AG08396 (cell line): ENCODE measurements around the gene SHFL.
A peak's percentile ranks its signal among the peaks of the same experiment; 100 is the strongest.

Source experiments
- DNase-seq: peaks from one replicate; pipeline ENCODE4 v3.0.0; 2012; ENCODE audit warnings: low spot score, mixed read lengths

The SHFL gene

DNA sequence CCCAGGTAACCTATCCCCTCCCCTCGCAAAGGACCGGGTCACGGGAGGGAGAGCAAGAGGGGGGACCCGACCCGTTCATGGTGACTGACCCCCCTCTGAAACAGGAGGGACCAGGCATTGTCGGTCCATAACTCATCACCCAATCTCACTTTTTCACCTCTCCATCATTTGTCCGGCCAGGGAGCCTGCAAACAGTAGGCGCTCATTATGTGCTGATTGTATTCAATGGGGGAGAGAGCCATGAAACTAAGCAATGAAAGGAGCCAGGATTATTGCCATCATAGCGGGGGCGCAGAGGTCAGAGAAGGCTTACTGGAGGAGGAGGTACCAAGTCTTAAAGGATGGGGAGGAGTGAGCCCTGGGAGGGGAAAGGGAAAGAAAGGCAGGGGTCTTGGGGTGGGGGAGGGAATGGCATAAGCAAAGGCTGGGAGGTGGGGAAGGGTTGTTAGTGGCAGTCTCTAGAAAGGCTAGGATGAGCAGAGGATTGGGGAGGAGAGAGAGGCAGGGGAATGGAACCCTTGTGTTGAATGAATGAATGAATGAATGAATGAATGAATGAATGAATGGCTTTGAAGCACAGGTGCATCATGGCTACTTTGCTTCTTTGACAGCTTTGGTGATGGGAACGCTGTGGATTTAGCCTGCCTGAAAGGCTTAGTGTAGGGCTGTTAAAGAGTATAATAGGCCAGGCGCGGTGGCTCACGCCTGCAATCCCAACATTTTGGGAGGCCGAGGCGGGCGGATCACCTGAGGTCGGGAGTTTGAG lies 1.4 kb downstream of the SHFL start:
- no peak for DNase-seq

DNA sequence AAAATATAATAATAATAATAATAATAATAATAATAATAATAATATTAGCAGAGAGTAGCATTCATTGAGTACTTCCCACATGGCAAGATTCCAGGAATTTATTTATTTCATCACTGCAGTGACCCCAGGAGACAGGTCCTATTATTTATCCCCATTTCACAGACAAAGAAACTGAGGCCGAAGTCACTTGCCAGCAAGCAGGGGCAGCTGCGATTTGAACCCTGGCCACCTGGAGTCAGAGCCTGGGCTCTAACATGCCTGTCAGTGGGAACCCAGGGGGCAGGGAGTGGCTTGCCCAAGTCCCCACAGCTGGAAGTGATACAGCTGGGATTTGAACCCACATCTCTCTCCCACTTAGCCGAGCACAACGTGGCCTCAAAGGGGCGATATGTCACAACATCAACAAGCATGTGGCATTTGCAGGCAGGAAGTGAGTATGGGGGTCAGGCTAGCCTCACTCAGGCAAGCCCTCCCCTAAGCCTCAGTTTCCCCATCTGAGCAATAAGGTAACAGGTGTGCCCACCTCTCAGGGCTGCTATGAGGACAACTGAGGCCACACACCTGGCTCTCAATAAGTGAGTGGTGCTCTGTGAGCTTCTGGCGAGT lies 2.9 kb downstream of the SHFL start:
- DNase-seq: no peak

DNA sequence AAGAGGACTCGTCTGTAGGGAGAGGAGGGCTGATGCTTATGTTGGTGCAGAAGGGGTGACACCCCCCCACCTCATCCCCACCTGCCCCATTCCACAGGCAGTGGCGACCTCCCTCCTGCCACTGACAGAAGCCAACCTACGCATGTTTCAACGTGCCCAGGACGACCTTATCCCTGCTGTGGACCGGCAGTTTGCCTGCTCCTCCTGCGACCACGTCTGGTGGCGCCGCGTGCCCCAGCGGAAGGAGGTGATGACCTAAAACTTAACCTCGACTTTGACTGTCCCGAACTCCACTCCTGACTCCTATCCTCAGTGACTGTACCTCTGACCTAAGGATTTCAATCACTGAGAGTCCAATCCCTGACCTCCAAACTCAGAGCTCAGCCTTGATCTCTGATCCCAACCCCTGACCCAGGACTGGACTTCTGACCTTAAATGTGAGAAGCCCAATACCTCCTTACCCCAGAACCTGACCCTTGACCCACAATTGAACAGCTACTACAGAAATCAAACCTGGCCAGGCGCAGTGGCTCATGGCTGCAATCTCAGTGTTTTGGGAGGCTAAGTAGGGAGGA lies 3.8 kb downstream of the SHFL start:
- DNase-seq: no peak

DNA sequence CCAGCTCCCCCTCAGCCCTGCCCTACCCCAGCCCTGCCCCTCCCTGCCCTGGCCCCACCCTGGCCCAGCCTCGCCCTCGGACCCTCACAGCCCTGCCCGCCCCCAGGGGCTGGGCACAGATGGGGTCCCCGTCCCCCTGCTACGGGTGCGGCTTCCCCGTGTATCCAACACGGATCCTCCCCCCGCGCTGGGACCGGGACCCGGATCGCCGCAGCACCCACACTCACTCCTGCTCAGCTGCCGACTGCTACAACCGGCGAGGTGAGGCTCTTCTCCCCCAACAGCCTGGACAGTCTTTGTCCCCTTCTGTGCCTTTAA lies 5.2 kb downstream of the SHFL start:
- no peak for DNase-seq

DNA sequence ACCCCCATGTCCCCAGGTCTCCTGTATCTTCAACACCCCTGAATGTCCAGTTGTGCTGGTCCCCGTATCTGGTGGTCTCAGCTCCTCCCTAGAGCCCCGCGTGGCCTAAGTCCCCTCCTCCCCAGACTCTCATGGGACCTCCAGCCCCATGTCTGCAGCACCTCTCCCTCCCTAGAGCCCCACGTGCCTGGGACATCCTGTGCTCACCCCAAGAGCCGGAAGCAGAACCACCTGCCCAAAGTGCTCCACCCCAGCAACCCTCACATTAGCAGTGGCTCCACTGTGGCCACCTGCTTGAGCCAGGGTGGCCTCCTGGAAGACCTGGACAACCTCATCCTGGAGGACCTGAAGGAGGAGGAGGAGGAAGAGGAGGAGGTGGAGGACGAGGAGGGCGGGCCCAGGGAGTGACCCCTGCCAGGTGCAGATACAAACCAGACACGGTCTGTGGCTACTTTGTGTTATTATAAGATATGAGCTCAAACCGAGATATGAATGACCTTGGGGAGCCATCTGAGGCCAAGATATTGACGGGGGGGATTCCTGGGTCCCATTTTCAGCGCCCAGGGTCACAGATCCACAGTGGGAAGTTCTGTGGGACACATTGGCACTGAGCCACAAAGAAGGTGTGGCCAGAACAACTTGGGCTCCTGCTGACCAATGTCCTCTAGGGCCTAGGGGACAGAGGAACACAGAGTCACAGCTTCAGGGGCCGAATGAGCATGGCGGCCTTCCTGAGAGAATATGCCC lies 6.0 kb downstream of the SHFL start:
- DNase-seq: no peak

DNA sequence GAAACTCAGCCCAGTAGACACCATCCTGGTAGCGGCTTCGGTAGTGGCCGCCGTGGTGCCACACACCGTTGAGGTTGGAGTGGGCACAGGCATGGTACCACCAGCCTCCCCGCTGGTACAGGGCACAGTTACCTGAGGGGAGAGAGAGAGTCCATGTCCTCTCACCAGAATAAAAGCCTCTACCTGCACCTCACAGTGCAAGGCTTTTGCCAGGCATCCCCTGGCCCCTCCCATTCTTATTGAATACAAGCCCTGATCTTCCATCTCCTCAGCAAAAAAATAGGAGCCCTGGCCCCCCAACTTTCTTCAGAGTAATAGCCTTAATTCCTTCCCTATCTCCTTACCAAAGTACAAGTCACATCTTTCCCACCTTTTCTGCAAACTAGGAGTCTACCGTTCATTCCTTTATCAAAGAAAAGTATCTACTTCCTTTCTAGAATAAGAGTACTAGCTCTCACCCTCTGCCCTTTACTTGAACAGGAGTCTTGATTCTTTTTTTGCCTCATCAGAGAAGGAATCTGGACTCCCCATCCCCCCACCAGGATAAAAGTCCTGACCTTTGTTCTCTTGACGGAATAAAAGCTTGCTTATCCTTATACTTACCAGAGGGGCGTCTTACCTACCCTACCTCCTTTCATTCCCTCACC lies 6.7 kb downstream of the SHFL start:
- DNase-seq: no peak

DNA sequence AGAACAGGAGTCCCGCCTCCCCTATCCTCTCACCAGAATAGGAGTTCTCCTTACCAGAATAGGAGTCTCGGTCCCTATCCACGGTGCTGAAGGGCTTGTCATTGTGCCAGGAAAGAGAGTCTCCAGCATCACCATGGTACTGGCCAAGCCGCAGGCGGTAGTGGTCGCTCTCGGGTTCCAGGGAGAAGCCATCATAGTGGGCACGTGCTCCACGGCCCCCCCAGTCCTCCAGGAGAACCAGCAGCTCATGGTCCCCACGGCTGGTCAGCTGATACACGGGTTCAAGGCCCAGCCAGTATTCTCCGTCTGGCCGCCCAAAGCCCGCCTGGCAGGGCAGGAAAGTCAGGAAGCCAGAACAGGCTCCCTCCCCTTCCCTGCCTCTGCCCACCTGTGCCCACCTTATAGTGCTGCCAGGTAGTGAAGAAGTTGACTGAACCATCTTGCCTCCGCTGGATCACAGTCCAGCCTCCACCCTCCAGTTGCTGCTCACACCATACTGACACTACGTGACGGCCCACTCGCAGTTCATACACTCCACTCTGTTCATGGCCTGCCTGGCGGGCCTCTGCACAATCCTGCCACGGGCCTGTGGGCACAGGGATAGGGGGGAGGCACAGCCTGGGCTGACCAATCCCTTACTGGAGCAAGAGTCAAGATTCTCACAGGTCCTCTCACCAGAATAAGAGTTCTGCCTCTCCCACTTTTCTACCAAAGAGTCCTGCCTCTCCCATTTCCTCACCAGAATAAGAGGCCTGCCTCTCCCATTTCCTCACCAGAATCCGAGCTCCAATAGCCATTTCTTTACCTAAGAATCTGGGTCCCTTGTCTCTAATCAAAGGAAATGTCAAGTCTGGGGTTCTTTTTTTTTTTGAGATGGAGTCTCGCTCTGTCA lies 7.4 kb downstream of the SHFL start:
- DNase-seq: no peak

DNA sequence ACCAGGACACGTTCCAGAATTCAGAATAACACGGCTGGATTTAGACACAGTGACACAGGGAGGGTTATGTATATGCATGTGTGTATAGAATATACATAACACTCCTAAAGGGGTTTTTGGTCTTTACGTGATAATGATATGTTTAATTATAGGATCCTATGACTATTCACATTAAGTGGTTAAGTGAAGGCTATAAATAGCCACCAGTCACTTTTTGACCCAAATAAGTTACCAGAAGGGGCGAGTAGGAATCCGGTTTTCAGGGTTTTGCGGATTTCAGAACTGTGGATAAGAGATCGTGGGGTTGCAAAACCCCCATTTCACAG lies 9.5 kb downstream of the SHFL start:
- no peak for DNase-seq

DNA sequence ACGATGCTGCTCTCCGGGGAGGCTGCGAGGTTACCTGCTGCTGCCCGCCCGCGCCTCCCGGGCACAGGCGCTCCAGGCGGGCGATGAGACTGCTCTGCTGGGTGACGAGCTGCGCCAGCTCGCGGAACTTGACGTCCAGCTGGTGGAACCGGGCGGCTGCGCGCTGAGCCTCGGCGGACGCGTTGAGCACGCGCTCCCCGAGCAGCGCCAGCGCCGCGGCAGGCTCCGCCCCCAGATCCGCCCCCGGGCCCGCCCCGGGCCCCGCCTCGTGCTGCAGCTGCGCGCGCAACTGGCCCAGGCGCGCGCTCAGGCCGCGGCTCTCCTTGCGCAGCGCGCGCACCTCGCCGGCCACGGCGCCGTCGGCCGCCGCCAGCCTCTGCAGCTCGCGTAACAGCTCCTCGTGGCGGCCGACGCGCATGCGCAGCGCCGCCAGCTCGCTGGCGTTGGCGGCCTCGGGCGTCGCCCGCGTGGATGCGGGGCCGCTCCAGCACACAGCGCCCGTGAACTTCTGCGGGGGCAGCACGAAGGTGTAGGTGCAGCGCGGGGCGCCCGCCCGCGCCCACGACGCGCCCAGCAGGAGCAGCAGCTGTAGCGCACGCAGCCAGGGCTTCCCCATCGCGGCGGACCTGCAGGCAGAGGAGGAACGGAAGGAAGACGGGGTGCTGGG lies 10.0 kb downstream of the SHFL start:
- DNase-seq: peak; percentile 100

DNA sequence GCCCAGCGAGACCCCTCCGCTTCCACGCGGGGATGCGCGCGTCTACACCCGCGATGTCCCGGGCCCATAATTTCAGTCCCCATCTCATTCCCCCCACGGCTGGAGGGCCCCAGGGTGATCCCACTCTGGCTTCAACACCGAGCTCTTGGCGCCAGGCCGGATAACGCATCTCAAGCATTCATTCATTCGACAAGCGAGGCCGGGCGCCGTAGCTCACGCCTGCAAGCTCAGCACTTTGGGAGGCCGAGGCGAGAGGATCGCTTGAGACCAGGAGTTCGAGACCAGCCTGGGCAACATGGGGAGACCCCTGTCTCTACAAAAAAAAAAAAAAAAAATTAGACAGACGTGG lies 10.5 kb downstream of the SHFL start:
- DNase-seq: no peak

DNA sequence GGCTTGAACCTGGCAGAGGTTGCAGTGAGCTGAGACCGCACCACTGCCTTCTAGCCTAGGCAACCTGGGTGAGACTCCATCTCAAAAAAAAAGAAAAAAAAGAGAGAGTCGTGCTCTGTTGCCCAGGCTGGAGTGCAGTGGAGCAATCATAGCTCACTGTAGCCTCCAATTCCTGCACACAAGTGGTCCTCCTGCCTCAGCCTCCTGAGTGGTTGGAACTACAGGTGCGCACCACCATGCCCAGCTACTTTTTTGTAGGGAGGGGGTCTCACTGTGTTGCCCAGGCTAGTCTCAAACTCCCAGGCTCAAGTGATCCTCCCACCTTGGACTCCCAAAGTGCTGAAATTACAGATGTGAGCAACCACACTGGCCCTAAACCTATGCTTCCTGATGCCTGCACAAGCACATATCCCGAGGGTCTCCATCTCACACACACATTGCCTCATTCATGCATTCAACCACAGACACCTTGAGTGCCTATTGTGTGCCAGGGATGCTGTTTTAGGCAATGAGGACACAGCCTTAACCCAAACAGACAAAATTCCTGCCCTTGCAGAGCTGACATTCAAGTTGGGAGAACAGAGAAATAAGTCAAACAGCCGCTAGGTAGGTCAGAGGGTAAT lies 14.2 kb downstream of the SHFL start:
- DNase-seq: no peak

DNA sequence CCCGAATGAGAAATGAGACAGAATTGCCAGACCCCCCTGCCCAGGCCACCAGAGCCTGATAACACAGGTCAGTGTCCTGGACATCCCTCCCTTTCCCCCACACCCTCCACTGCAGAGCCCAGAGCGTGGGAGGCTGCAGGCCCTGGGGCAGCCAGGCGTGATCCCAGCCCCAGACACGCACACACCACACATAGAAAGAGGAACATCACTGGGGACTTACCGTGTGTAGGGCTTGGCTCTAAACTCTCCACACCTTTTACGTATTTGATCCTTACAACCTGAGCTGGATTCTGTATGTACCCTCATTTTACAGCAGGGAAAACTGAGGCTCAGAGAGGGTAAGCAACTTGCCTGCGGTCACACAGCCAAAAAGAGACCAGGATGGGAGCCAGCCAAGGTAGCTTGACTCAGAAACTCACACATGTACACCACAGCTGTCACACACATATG lies 16.7 kb downstream of the SHFL start:
- DNase-seq: no peak

DNA sequence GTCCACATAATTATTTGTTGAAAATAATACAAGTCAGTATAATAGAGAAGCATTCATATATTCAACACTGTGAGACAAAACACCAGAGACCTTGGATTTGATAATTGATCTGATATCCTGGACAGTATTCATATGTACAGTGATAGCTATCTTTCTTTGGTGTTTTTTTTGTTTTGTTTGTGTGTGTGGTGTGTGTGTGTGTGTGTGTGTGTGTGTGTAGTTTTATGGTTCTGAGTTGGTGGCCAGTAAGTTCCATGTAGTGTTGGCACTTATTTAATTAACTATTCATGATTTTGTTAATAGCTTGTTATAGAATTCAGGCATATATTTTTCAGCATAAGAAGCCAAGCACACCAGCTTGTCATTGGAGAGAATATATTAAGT lies 18.0 kb downstream of the SHFL start:
- DNase-seq: no peak

DNA sequence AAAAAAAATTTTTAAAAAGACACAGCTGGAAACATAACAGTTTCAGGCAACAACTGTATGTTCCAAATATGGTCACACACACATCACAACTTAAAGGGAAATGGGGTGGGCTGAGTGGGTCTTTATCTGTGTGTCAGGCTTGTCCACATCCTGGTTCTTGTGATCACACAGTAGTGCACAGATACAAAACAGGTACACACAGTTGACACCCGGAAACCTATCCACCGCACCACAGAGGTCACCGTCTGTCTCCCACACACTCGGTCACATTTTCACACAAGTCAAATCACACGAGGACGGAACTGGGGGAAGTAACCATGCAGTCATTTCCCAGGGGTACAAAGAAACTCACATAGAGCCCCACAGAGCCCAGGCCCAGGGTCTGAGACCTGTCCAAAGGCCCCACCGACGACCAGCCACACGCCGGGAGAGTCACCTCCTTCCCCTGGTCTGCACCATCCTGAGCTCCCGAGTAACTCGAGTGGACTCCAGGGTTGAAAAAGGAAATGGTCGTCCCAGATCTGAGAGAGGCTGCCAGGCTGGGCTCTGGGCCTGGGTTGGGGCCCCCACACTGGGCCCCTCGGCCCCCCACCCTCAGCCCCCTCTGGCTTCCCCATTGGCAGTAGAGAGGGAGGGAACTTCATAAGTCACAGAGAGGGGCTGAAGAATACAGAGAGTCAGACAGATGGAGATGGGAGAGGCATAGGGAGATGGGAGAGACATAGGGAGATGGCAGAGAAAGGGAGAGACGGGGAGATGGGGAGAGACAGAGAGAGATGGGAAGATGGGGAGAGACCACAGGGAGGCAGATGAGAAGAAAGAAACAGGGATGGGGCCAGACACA lies 18.8 kb downstream of the SHFL start:
- DNase-seq: no peak

DNA sequence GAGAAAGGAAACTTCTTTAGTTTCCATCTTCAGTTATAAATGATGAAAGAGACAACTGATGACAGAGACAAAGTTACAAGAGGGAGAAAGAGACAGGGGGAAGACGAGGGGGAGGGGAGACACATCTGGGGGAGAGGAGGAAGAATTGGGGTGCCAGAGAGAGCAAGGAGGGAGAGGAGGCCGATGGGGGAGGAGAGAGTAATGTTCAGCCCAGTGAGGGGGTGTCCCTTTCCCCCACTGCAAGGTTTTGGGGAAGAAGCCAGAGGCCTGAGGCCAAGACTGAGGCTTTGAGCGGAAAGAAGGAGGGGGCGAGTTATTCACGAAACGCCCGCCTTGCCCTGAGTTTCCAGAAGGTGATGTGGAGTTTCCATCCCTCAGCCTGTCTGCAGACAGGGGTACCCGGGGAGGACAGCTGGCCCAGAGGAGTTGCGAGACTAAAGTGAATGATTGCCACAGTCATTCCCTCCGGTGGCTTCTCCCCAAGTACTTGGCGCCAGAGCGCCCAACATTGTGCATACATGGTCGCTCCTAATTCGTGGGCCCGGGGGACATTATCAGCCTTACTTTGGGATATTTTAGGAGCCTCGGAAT lies 19.5 kb downstream of the SHFL start:
- no peak for DNase-seq

DNA sequence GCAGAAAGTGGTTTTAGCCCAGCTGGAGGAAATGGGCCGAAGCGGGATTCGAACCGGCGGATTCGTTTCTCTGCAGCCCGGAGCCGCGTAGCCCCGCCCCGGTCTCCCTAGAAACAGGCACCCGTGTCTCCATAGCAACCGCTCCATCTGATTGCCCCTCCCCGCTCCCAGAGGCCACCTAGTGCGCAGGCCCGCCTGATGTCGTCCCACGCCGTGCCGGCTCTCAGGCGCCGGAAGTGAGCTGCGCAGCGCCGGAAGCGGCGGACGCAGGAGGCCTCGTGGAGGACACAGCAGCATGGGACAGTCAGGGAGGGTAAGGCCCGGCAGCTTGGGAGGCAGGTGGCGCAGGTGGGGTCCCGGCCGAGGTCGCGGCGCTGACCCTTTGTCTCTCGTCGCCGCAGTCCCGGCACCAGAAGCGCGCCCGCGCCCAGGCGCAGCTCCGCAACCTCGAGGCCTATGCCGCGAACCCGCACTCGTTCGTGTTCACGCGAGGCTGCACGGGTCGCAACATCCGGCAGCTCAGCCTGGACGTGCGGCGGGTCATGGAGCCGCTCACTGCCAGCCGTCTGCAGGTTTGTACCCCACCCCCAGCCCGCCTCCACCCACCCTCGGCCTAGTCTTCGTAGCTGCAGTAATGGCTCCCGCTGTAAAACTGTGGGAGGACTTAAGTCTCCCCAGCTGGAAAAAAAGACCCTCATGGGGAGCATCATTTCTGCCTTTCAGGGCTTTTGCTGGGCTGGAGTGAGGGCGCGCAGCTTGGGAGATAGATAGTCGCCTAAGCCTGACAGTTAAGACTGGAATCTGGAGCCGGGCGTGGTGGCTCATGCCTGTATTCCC lies 20.2 kb downstream of the SHFL start, which contains the start of gene PPAN:
Gene PPAN (plus strand): TSS at position 263 of the 837 bp plus-strand sequence. CDS start 33 bp downstream, at position 296.
- peak; percentile 100 for DNase-seq

DNA sequence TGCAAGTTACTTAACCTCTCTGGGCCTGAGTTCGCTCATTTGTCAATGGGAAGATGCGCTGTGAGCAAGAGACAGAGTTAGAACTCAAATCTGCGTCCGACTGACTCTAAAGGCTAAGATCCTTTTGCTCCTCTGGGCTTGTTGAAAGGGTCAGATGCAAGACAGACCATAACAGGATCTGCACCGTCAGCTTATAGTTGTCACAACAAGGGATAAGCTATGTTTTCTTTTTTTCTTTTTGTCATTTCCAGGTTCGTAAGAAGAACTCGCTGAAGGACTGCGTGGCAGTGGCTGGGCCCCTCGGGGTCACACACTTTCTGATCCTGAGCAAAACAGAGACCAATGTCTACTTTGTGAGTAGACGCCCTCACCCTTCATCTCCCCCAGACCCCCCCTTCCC lies 21.1 kb downstream of the SHFL start:
- DNase-seq: no peak

DNA sequence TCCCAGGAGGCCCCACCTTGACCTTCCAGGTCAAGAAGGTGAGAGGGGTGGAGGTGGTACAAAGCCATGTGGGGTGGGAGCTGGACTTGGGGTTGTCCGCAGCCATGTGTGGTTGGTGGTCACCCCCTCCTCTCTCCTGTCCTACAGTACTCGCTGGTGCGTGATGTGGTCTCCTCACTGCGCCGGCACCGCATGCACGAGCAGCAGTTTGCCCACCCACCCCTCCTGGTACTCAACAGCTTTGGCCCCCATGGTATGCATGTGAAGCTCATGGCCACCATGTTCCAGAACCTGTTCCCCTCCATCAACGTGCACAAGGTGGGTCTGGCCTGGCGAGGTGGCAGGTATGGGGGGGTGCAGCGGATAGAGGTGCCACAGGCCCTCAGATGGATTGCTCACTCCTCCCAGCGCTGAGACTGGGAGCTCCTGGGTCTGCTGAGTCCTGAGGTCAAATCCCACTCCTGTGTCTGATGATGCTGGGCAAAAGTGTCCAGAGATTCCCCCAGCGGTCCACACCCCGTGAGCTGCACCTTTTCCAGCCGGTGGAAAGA lies 21.8 kb downstream of the SHFL start:
- DNase-seq: no peak
